ENCODE results near the gene CBFA2T3. TPM values are rescaled to one million over a fixed set of nuclear protein-coding genes. Genes with fewer than 3 reads are reported as not detected.

CBFA2T3 gene
- total RNA-seq, 2 donors from 2014 or later = 0.19 TPM; not detected in 1

GRCh38 chr16:88956546-88957432, 20.2 kb downstream of the CBFA2T3 start:
- peaks cover 21% of the 10 kb centered on the region for H3K27me3 Mint-ChIP-seq
- peak; percentile 45 for ATAC-seq (replicated peaks)

GRCh38 chr16:88955906-88956305, 21.1 kb downstream of the CBFA2T3 start:
- Mint-ChIP-seq H3K4me1 (peaks cover 11% of the 10 kb centered on the region), H3K9me3 (no peaks in the 10 kb centered on the region), H3K4me3 (no peak overlapping the region), H3K36me3 (ENCODE audit: low read depth) (no peaks in the 10 kb centered on the region), H3K27me3 (peaks cover 20% of the 10 kb centered on the region), H3K27ac (no peak overlapping the region)
- ATAC-seq (replicated peaks) = no peak

More at GRCh38 chr16:88956546-88957432, 20.2 kb downstream of the CBFA2T3 start:
- H3K9me3 Mint-ChIP-seq = no peaks in the 10 kb centered on the region
- H3K36me3 Mint-ChIP-seq (ENCODE audit: low read depth) = no peaks in the 10 kb centered on the region
- peak overlapping the region; percentile 67 for H3K27ac Mint-ChIP-seq
- H3K4me3 Mint-ChIP-seq = peak overlapping the region; percentile 34
- peaks cover 11% of the 10 kb centered on the region for H3K4me1 Mint-ChIP-seq

- Mint-ChIP-seq H3K27ac (no peak overlapping the region), H3K27me3 (peaks cover 16% of the 10 kb centered on the region), H3K4me3 (no peak overlapping the region), H3K36me3 (ENCODE audit: low read depth) (no peaks in the 10 kb centered on the region), H3K4me1 (peaks cover 11% of the 10 kb centered on the region), H3K9me3 (no peaks in the 10 kb centered on the region)
- ATAC-seq (replicated peaks) = no peak
Observed at GRCh38 chr16:88953003-88953690, 23.9 kb downstream of the CBFA2T3 start.

- H3K9me3 Mint-ChIP-seq = no peaks in the 10 kb centered on the region
- peaks cover 4% of the 10 kb centered on the region for H3K27me3 Mint-ChIP-seq
- no peaks in the 10 kb centered on the region for H3K36me3 Mint-ChIP-seq (ENCODE audit: low read depth)
- H3K4me1 Mint-ChIP-seq = no peaks in the 10 kb centered on the region
- H3K4me3 Mint-ChIP-seq = no peak overlapping the region
- no peak for ATAC-seq (replicated peaks)
- no peak overlapping the region for H3K27ac Mint-ChIP-seq
Observed at GRCh38 chr16:88951989-88952388, 25.0 kb downstream of the CBFA2T3 start.

GRCh38 chr16:88951501-88951900, 25.5 kb downstream of the CBFA2T3 start:
- no peak overlapping the region for H3K27ac Mint-ChIP-seq
- ATAC-seq (replicated peaks) = no peak

GRCh38 chr16:88948781-88949490, 28.1 kb downstream of the CBFA2T3 start:
- Mint-ChIP-seq H3K9me3 (no peaks in the 10 kb centered on the region), H3K36me3 (ENCODE audit: low read depth) (no peaks in the 10 kb centered on the region), H3K4me3 (no peak overlapping the region), H3K27me3 (peaks cover 19% of the 10 kb centered on the region), H3K4me1 (no peaks in the 10 kb centered on the region), H3K27ac (no peak overlapping the region)
- ATAC-seq (replicated peaks) = no peak

More at GRCh38 chr16:88951501-88951900, 25.5 kb downstream of the CBFA2T3 start:
- no peaks in the 10 kb centered on the region for H3K9me3 Mint-ChIP-seq
- H3K4me1 Mint-ChIP-seq = no peaks in the 10 kb centered on the region
- H3K36me3 Mint-ChIP-seq (ENCODE audit: low read depth) = no peaks in the 10 kb centered on the region
- H3K27me3 Mint-ChIP-seq = peaks cover 4% of the 10 kb centered on the region
- H3K4me3 Mint-ChIP-seq = no peak overlapping the region

GRCh38 chr16:88945473-88945872, 31.5 kb downstream of the CBFA2T3 start:
- H3K4me3 Mint-ChIP-seq = no peak overlapping the region
- no peak overlapping the region for H3K27ac Mint-ChIP-seq
- peaks cover 19% of the 10 kb centered on the region for H3K27me3 Mint-ChIP-seq
- H3K9me3 Mint-ChIP-seq = no peaks in the 10 kb centered on the region
- no peaks in the 10 kb centered on the region for H3K36me3 Mint-ChIP-seq (ENCODE audit: low read depth)
- H3K4me1 Mint-ChIP-seq = no peaks in the 10 kb centered on the region
- ATAC-seq (replicated peaks) = no peak

GRCh38 chr16:88943741-88944140, 33.3 kb downstream of the CBFA2T3 start:
- no peak for ATAC-seq (replicated peaks)
- Mint-ChIP-seq H3K27me3 (peaks cover 26% of the 10 kb centered on the region), H3K4me1 (no peaks in the 10 kb centered on the region), H3K36me3 (ENCODE audit: low read depth) (no peaks in the 10 kb centered on the region), H3K27ac (no peak overlapping the region), H3K4me3 (no peak overlapping the region), H3K9me3 (no peaks in the 10 kb centered on the region)

GRCh38 chr16:88943131-88943664, 33.8 kb downstream of the CBFA2T3 start:
- H3K27ac Mint-ChIP-seq = no peak overlapping the region
- peaks cover 23% of the 10 kb centered on the region for H3K27me3 Mint-ChIP-seq
- ATAC-seq (replicated peaks) = no peak

GRCh38 chr16:88941913-88942909, 34.8 kb downstream of the CBFA2T3 start:
- Mint-ChIP-seq H3K27ac (no peak overlapping the region), H3K27me3 (peaks cover 23% of the 10 kb centered on the region), H3K9me3 (no peaks in the 10 kb centered on the region), H3K36me3 (ENCODE audit: low read depth) (no peaks in the 10 kb centered on the region), H3K4me3 (peak overlapping the region; percentile 45), H3K4me1 (no peaks in the 10 kb centered on the region)
- ATAC-seq (replicated peaks) = peak; percentile 76

More at GRCh38 chr16:88943131-88943664, 33.8 kb downstream of the CBFA2T3 start:
- no peaks in the 10 kb centered on the region for H3K4me1 Mint-ChIP-seq
- no peaks in the 10 kb centered on the region for H3K9me3 Mint-ChIP-seq
- H3K4me3 Mint-ChIP-seq = no peak overlapping the region
- H3K36me3 Mint-ChIP-seq (ENCODE audit: low read depth) = no peaks in the 10 kb centered on the region

- Mint-ChIP-seq H3K36me3 (ENCODE audit: low read depth) (no peaks in the 10 kb centered on the region), H3K27me3 (peaks cover 26% of the 10 kb centered on the region), H3K9me3 (no peaks in the 10 kb centered on the region), H3K4me1 (no peaks in the 10 kb centered on the region), H3K4me3 (no peak overlapping the region), H3K27ac (no peak overlapping the region)
- ATAC-seq (replicated peaks) = peak; percentile 15
Observed at GRCh38 chr16:88940862-88941817, 35.9 kb downstream of the CBFA2T3 start.

- Mint-ChIP-seq H3K27me3 (peaks cover 19% of the 10 kb centered on the region), H3K27ac (no peak overlapping the region), H3K36me3 (ENCODE audit: low read depth) (no peaks in the 10 kb centered on the region), H3K9me3 (no peaks in the 10 kb centered on the region), H3K4me1 (no peaks in the 10 kb centered on the region), H3K4me3 (no peak overlapping the region)
- ATAC-seq (replicated peaks) = peak; percentile 18
Observed at GRCh38 chr16:88939972-88940861, 36.8 kb downstream of the CBFA2T3 start.
